A673 (cell line): ENCODE results near the gene PDXP. TPM values are rescaled to one million over a fixed set of nuclear protein-coding genes. Genes with fewer than 3 reads are reported as not detected.

Source experiments
- BruUV-seq: library from RNA; stranded (reverse); fragments of 400-500 nt; replicated peaks from 2 replicates; lab custom pipeline; 2021; lab: Mats Ljungman, UMichigan
- CTCF ChIA-PET: fragments of 300-600 bp; sonication (Branson Sonifier 250); formaldehyde crosslinking; loops from one replicate; lab custom pipeline; 2022; ENCODE audit warnings: antibody characterized with exemption; lab: Charles Lee
- POLR2A ChIA-PET: fragments of 300-600 bp; sonication (Branson Sonifier 250); formaldehyde crosslinking; loops from one replicate; lab custom pipeline; 2022; ENCODE audit warnings: antibody characterized with exemption; ENCODE audit not compliant: low non-redundant PET; lab: Charles Lee
- DNase-seq: peaks from one replicate; pipeline ENCODE4 v3.0.0-alpha.2; 2015; ENCODE audit warnings: low spot score
- H3K27ac ChIP-seq: fragments of 200-600 bp; sonication (generic); 2 replicates; pipeline ENCODE4 v1.5.1; 2016; ENCODE audit warnings: mixed run types, low read depth, mild to moderate bottlenecking, mixed read lengths, antibody characterized with exemption, low read length; ENCODE audit not compliant: poor library complexity, severe bottlenecking
- H3K27me3 ChIP-seq: fragments of 200-600 bp; sonication (generic); replicated peaks from 2 replicates; pipeline ENCODE4 v1.6.1; 2017; ENCODE audit warnings: mixed run types, low read depth, mild to moderate bottlenecking, mixed read lengths, antibody characterized with exemption, low read length; ENCODE audit not compliant: insufficient read depth, poor library complexity
- H3K36me3 ChIP-seq: fragments of 200-600 bp; sonication (generic); 2 replicates; pipeline ENCODE4 v1.6.1; 2016; ENCODE audit warnings: mixed run types, mild to moderate bottlenecking, mixed read lengths, antibody characterized with exemption, low read length; ENCODE audit not compliant: insufficient read depth, poor library complexity, severe bottlenecking
- H3K4me1 ChIP-seq: fragments of 200-600 bp; sonication (generic); 2 replicates; pipeline ENCODE4 v1.6.1; 2017; ENCODE audit warnings: mixed run types, mild to moderate bottlenecking, mixed read lengths, antibody characterized with exemption, low read length; ENCODE audit not compliant: insufficient read depth, poor library complexity, severe bottlenecking
- H3K4me3 ChIP-seq: fragments of 200-600 bp; sonication (generic); 2 replicates; pipeline ENCODE4 v1.5.1; 2016; ENCODE audit warnings: low read depth, mixed run types, mild to moderate bottlenecking, mixed read lengths, low read length; ENCODE audit not compliant: poor library complexity, severe bottlenecking
- H3K9me3 ChIP-seq: fragments of 200-600 bp; sonication (generic); 2 replicates; pipeline ENCODE4 v1.6.1; 2016; ENCODE audit warnings: mixed run types, low read depth, mild to moderate bottlenecking, mixed read lengths, antibody characterized with exemption, low read length; ENCODE audit not compliant: poor library complexity, severe bottlenecking
- EZH2 ChIP-seq: fragments of 200-600 bp; sonication (generic); IDR thresholded peaks from 2 replicates; pipeline ENCODE4 v1.6.1; 2017; ENCODE audit warnings: borderline replicate concordance, low read depth, mild to moderate bottlenecking, mixed read lengths, antibody characterized with exemption, low read length; ENCODE audit not compliant: poor library complexity, severe bottlenecking
- intact Hi-C: fragments of 100-400 bp; cut with micrococcal nuclease; formaldehyde crosslinking; loops from one replicate; pipeline ENCODE4 v1.10.0; 2022; ENCODE audit not compliant: unreplicated experiment
- total RNA-seq: library from RNA; stranded (reverse); gene quantifications from 2 replicates; pipeline ENCODE4 v1.2.3, GENCODE V29; 2021
- TF ChIP-seq, protein P1 (sequence below): fragments of 300-800, 200-600 bp; sonication (generic); conservative IDR thresholded peaks from 2 replicates; pipeline ENCODE4 v1.5.1; 2017; ENCODE audit warnings: low read depth, mild to moderate bottlenecking, antibody characterized with exemption, low read length, moderate library complexity, mixed read lengths

Gene PDXP
- total RNA-seq, 1 experiment from 2014 or later: 63.5 TPM

DNA sequence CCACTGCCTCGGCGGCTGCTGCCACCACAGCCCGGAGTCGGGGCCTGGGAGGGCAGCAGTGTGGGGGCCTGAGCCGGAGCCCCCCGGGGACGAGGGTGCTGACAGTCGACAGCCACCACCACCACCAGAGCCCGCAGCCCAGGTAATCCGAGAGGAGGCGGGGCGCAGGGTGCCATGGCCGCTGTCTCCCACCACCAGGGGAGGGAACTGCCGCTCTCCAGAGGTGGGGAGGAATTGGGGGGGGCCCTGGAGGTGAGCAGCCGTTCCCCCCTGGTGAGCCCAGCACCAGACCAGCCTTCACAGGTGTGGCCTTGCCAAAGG is 50.9 kb downstream of the PDXP start:
- ChIA-PET POLR2A (no interaction called here), CTCF (no interaction called here)
- no TSS peak for BruUV-seq
- H3K36me3 ChIP-seq: no peaks in the 10 kb centered on the region
- H3K4me3 ChIP-seq: no peak overlapping the region
- TF ChIP-seq, protein P1, sequence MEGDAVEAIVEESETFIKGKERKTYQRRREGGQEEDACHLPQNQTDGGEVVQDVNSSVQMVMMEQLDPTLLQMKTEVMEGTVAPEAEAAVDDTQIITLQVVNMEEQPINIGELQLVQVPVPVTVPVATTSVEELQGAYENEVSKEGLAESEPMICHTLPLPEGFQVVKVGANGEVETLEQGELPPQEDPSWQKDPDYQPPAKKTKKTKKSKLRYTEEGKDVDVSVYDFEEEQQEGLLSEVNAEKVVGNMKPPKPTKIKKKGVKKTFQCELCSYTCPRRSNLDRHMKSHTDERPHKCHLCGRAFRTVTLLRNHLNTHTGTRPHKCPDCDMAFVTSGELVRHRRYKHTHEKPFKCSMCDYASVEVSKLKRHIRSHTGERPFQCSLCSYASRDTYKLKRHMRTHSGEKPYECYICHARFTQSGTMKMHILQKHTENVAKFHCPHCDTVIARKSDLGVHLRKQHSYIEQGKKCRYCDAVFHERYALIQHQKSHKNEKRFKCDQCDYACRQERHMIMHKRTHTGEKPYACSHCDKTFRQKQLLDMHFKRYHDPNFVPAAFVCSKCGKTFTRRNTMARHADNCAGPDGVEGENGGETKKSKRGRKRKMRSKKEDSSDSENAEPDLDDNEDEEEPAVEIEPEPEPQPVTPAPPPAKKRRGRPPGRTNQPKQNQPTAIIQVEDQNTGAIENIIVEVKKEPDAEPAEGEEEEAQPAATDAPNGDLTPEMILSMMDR: no peak
- no peak for TF ChIP-seq EZH2
- intact Hi-C loops: no loop called here
- no peaks in the 10 kb centered on the region for H3K4me1 ChIP-seq
- no peak overlapping the region for H3K27ac ChIP-seq
- no peak for DNase-seq
- no peaks in the 10 kb centered on the region for H3K9me3 ChIP-seq
- no peaks in the 10 kb centered on the region for H3K27me3 ChIP-seq

DNA sequence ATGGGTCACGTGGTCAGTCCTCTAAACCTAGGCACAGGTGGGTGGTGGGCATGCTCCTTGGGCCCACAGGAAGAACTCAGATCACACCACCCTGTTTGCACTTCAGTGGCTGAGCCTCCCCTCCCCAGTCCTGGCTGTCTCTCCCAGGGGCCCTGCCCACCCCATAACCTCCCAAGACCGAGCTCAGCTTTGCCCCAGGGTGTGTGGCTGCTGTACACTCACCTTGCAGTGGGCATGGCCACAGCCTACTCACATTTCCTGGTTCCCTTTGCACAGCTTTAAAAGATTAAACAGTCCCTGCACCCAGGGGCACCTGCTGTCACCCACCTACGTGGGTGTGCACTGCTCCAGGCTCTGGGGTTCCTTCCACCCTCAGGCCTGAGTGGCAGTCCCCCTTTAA is 52.2 kb downstream of the PDXP start:
- TF ChIP-seq EZH2: no peak
- TF ChIP-seq, protein P1: no peak
- no peaks in the 10 kb centered on the region for H3K36me3 ChIP-seq
- no peak overlapping the region for H3K27ac ChIP-seq
- no peaks in the 10 kb centered on the region for H3K9me3 ChIP-seq
- no peaks in the 10 kb centered on the region for H3K27me3 ChIP-seq
- no TSS peak for BruUV-seq
- intact Hi-C loops: no loop called here
- no peak for DNase-seq
- no peak overlapping the region for H3K4me3 ChIP-seq
- no peaks in the 10 kb centered on the region for H3K4me1 ChIP-seq
- ChIA-PET POLR2A (no interaction called here), CTCF (no interaction called here)

DNA sequence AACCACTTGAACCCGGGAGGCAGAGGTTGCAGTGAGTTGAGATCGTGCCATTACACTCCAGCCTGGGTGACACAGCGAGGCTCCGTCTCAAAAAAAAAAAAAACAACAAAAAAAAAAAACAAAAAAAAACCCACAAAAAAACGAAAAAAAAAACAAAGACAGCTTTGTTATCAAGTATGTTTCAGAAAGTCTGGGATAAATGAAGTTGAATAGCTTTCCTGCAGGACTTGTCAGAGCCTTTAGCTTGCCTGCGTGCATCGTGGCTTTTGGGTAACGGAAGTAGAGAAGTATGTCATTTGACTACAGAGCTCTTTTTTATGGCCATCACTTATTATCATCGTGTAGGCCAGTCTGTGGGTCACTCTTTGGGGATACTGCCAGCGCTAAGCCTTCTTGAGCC is 53.0 kb downstream of the PDXP start:
- Histone ChIP-seq H3K4me3 (no peak overlapping the region), H3K36me3 (no peaks in the 10 kb centered on the region), H3K27me3 (no peaks in the 10 kb centered on the region), H3K9me3 (no peaks in the 10 kb centered on the region), H3K27ac (no peak overlapping the region), H3K4me1 (no peaks in the 10 kb centered on the region)
- POLR2A ChIA-PET: no interaction called here
- TF ChIP-seq, protein P1: no peak
- TF ChIP-seq EZH2: no peak
- no TSS peak for BruUV-seq
- CTCF ChIA-PET: interaction anchor here (0.6 to 1.6 kb wide), 3 partner anchors 50 to 815 kb away, joined by 3 to 4 read pairs (median 3); no protein-coding TSS in a partner anchor
- DNase-seq: no peak
- intact Hi-C loops: no loop called here
